SK-N-SH treated with all-trans-retinoic acid at 6 μM for 48 hours (cell line): ENCODE data around the gene ARSB.

Source experiments
- ATAC-seq: fragments of 200-7000 bp; cut with Tn5 transposase; 3 replicates; pipeline ENCODE4 v1.9.1; 2020; ENCODE audit warnings: mild to moderate bottlenecking, moderate library complexity
- ARNTL ChIP-seq: fragments of 450-650 bp; formaldehyde crosslinking; IDR thresholded peaks from 2 replicates; pipeline ENCODE4 v1.5.0; 2020; ENCODE audit warnings: low read depth, mild to moderate bottlenecking, moderate library complexity, borderline replicate concordance
- BACH2 ChIP-seq: fragments of 250-450 bp; sonication (Bioruptor Pico); IDR thresholded peaks from 2 replicates; pipeline ENCODE4 v1.9.0; 2021; ENCODE audit warnings: mild to moderate bottlenecking, borderline replicate concordance
- CREB5 ChIP-seq: fragments of 250-450 bp; sonication (Bioruptor Pico); IDR thresholded peaks from 2 replicates; pipeline ENCODE4 v1.5.1; 2020; ENCODE audit warnings: low read depth, mild to moderate bottlenecking, moderate library complexity
- CSDC2 ChIP-seq: fragments of 250-450 bp; sonication (Bioruptor Pico); IDR thresholded peaks from 2 replicates; pipeline ENCODE4 v1.5.0; 2020; ENCODE audit warnings: mild to moderate bottlenecking, moderate library complexity
- CSRNP3 ChIP-seq: fragments of 250-450 bp; sonication (Bioruptor Pico); IDR thresholded peaks from 2 replicates; pipeline ENCODE4 v1.5.1; 2021; ENCODE audit warnings: mild to moderate bottlenecking, moderate library complexity
- ESRRG ChIP-seq: fragments of 250-450 bp; sonication (Bioruptor Pico); IDR thresholded peaks from 2 replicates; pipeline ENCODE4 v1.6.1; 2021; ENCODE audit warnings: mild to moderate bottlenecking
- GLIS3 ChIP-seq: fragments of 250-450 bp; sonication (Bioruptor Pico); IDR thresholded peaks from 2 replicates; pipeline ENCODE4 v1.5.0; 2020; ENCODE audit warnings: mild to moderate bottlenecking, moderate library complexity
- ISL1 ChIP-seq: fragments of 250-450 bp; sonication (Bioruptor Pico); IDR thresholded peaks from 2 replicates; pipeline ENCODE4 v2.1.2; 2022; ENCODE audit warnings: mild to moderate bottlenecking, moderate library complexity
- OSR1 ChIP-seq: fragments of 250-450 bp; sonication (Bioruptor Pico); IDR thresholded peaks from 2 replicates; pipeline ENCODE4 v1.8.0; 2022; ENCODE audit warnings: moderate library complexity, mild to moderate bottlenecking, inconsistent platforms
- PATZ1 ChIP-seq: fragments of 250-450 bp; sonication (Bioruptor Pico); IDR thresholded peaks from 2 replicates; pipeline ENCODE4 v1.8.0; 2020; ENCODE audit warnings: mild to moderate bottlenecking, moderate library complexity, borderline replicate concordance
- PPARA ChIP-seq: fragments of 250-450 bp; sonication (Bioruptor Pico); IDR thresholded peaks from 2 replicates; pipeline ENCODE4 v1.5.0; 2020; ENCODE audit warnings: mild to moderate bottlenecking, borderline replicate concordance
- SNAI2 ChIP-seq: fragments of 250-450 bp; sonication (Bioruptor Pico); IDR thresholded peaks from 2 replicates; pipeline ENCODE4 v1.5.0; 2020; ENCODE audit warnings: mild to moderate bottlenecking, moderate library complexity
- TCF4 ChIP-seq: fragments of 250-450 bp; sonication (Bioruptor Pico); IDR thresholded peaks from 2 replicates; pipeline ENCODE4 v1.8.0; 2021; ENCODE audit warnings: mild to moderate bottlenecking, moderate library complexity, borderline replicate concordance
- TOX ChIP-seq: fragments of 250-450 bp; sonication (Bioruptor Pico); IDR thresholded peaks from 2 replicates; pipeline ENCODE4 v1.8.0; 2021; ENCODE audit warnings: mild to moderate bottlenecking, moderate library complexity, borderline replicate concordance
- TSHZ2 ChIP-seq: fragments of 250-450 bp; sonication (Bioruptor Pico); IDR thresholded peaks from 2 replicates; pipeline ENCODE4 v1.5.0; 2020; ENCODE audit warnings: mild to moderate bottlenecking, moderate library complexity
- ZC3H10 ChIP-seq: fragments of 250-450 bp; sonication (Bioruptor Pico); IDR thresholded peaks from 2 replicates; pipeline ENCODE4 v1.5.1; 2021; ENCODE audit warnings: mild to moderate bottlenecking, moderate library complexity
- ZFP30 ChIP-seq: fragments of 450-650 bp; formaldehyde crosslinking; IDR thresholded peaks from 2 replicates; pipeline ENCODE4 v1.5.0; 2022; ENCODE audit warnings: mild to moderate bottlenecking, moderate library complexity
- ZNF565 ChIP-seq: fragments of 450-650 bp; formaldehyde crosslinking; conservative IDR thresholded peaks from 2 replicates; pipeline ENCODE4 v1.5.0; 2020; ENCODE audit warnings: low read depth, mild to moderate bottlenecking, moderate library complexity
- ZNF70 ChIP-seq: fragments of 450-650 bp; formaldehyde crosslinking; IDR thresholded peaks from 2 replicates; pipeline ENCODE4 v1.5.0; 2020; ENCODE audit warnings: mild to moderate bottlenecking, moderate library complexity
- ZNF8 ChIP-seq: fragments of 450-650 bp; formaldehyde crosslinking; IDR thresholded peaks from 2 replicates; pipeline ENCODE4 v1.5.0; 2020; ENCODE audit warnings: mild to moderate bottlenecking, moderate library complexity

ARSB gene

GRCh38 chr5:79011869-79012268 is 26.8 kb upstream of the ARSB start:
- no peak for ATAC-seq
- TF ChIP-seq ISL1 (CRISPR knock-in tag) (no peak), ZNF565 (no peak), PPARA (no peak), CSRNP3 (no peak), ARNTL (CRISPR knock-in tag) (no peak), PATZ1 (no peak), ZFP30 (no peak), TOX (CRISPR knock-in tag) (no peak), CREB5 (CRISPR knock-in tag) (no peak), TCF4 (CRISPR knock-in tag) (no peak), ZC3H10 (CRISPR knock-in tag) (no peak), CSDC2 (CRISPR knock-in tag) (no peak), SNAI2 (CRISPR knock-in tag) (no peak), GLIS3 (CRISPR knock-in tag) (no peak), OSR1 (CRISPR knock-in tag) (no peak), TSHZ2 (CRISPR knock-in tag) (no peak), ZNF8 (no peak)

- ATAC-seq = peak; percentile 41; the same call in 1 of the 3 replicates
- TF ChIP-seq OSR1 (CRISPR knock-in tag) (no peak), GLIS3 (CRISPR knock-in tag) (no peak), BACH2 (CRISPR knock-in tag) (no peak), ESRRG (no peak), ZNF8 (no peak)
These were observed 26.2 kb upstream of the ARSB start for GRCh38 chr5:79011219-79011836.

- no peak for ATAC-seq
- TF ChIP-seq GLIS3 (CRISPR knock-in tag) (no peak), BACH2 (CRISPR knock-in tag) (no peak), ARNTL (CRISPR knock-in tag) (no peak), PPARA (no peak), TOX (CRISPR knock-in tag) (no peak), OSR1 (CRISPR knock-in tag) (no peak), CSDC2 (CRISPR knock-in tag) (no peak), ZC3H10 (CRISPR knock-in tag) (no peak), PATZ1 (no peak), ZNF565 (no peak), ZNF70 (no peak), SNAI2 (CRISPR knock-in tag) (no peak), TCF4 (CRISPR knock-in tag) (no peak), ZNF8 (no peak)
These were observed 23.3 kb upstream of the ARSB start for GRCh38 chr5:79008362-79008761.
